VCaP (cell line): ENCODE measurements around the gene RPUSD1.

Experiments used
- H3K27ac ChIP-seq: fragments of 450-650 bp; 2 replicates; pipeline ENCODE4 v1.5.1; 2017
- TF ChIP-seq, protein P1 (sequence below): fragments of 450-650 bp; conservative IDR thresholded peaks from 2 replicates; pipeline ENCODE4 v1.5.1; 2017; ENCODE audit warnings: mild to moderate bottlenecking, moderate library complexity

Gene RPUSD1

DNA sequence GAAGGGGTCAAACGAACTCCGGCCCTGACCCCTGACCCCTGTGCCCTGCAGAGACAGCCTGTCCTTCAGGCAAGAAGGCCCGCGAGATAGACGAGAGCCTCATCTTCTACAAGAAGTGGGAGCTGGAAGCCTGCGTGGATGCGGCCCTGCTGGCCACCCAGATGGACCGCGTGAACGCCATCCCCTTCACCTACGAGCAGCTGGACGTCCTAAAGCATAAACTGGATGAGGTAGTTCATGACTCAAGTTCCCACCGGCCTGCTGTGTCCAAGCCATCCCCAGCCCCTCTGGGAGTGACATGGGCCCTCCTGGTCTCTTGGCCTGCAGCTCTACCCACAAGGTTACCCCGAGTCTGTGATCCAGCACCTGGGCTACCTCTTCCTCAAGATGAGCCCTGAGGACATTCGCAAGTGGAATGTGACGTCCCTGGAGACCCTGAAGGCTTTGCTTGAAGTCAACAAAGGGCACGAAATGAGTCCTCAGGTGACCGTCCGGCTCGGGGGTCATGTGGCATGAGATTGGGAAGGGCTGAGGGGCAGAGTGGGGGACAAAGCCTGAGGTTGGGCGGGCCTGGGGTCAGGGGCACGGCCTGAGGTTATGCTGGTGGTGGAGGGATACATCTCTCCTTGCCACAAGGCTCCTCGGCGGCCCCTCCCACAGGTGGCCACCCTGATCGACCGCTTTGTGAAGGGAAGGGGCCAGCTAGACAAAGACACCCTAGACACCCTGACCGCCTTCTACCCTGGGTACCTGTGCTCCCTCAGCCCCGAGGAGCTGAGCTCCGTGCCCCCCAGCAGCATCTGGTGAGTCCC lies 22.0 kb downstream of the RPUSD1 start:
- TF ChIP-seq, protein P1, sequence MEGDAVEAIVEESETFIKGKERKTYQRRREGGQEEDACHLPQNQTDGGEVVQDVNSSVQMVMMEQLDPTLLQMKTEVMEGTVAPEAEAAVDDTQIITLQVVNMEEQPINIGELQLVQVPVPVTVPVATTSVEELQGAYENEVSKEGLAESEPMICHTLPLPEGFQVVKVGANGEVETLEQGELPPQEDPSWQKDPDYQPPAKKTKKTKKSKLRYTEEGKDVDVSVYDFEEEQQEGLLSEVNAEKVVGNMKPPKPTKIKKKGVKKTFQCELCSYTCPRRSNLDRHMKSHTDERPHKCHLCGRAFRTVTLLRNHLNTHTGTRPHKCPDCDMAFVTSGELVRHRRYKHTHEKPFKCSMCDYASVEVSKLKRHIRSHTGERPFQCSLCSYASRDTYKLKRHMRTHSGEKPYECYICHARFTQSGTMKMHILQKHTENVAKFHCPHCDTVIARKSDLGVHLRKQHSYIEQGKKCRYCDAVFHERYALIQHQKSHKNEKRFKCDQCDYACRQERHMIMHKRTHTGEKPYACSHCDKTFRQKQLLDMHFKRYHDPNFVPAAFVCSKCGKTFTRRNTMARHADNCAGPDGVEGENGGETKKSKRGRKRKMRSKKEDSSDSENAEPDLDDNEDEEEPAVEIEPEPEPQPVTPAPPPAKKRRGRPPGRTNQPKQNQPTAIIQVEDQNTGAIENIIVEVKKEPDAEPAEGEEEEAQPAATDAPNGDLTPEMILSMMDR, result no peak
- no peak overlapping the region for H3K27ac ChIP-seq

DNA sequence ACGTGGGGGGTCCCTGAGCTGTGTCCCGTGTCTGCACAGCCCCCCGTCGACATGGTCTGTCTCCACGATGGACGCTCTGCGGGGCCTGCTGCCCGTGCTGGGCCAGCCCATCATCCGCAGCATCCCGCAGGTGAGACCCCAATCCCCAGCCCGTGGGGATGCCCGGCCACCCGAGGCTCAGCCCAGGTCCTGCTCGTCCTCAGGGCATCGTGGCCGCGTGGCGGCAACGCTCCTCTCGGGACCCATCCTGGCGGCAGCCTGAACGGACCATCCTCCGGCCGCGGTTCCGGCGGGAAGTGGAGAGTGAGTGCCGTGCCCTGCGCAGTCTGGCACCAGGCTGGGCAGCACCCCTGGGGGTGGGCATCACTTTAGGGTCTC lies 22.7 kb downstream of the RPUSD1 start:
- H3K27ac ChIP-seq, result no peak overlapping the region
- TF ChIP-seq, protein P1, result no peak

DNA sequence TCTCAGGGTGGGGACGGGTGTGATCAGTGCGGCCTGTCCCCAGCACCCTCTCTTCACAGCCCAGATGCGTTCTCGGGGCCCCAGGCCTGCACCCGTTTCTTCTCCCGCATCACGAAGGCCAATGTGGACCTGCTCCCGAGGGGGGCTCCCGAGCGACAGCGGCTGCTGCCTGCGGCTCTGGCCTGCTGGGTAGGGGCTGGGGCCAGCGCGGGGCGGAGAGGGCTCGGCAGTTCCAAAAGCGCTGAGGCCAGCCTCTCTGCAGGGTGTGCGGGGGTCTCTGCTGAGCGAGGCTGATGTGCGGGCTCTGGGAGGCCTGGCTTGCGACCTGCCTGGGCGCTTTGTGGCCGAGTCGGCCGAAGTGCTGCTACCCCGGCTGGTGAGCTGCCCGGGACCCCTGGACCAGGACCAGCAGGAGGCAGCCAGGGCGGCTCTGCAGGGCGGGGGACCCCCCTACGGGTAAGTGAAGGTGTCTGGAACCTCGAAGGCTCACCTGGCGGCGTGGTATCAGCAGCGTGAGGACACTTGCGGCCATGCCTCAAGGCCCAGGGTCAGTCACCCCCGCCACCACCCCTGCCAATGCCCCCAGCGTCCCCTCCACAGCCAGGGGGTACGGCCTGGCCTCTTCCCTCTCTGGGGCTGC lies 23.2 kb downstream of the RPUSD1 start:
- no peak overlapping the region for H3K27ac ChIP-seq
- TF ChIP-seq, protein P1, result no peak

DNA sequence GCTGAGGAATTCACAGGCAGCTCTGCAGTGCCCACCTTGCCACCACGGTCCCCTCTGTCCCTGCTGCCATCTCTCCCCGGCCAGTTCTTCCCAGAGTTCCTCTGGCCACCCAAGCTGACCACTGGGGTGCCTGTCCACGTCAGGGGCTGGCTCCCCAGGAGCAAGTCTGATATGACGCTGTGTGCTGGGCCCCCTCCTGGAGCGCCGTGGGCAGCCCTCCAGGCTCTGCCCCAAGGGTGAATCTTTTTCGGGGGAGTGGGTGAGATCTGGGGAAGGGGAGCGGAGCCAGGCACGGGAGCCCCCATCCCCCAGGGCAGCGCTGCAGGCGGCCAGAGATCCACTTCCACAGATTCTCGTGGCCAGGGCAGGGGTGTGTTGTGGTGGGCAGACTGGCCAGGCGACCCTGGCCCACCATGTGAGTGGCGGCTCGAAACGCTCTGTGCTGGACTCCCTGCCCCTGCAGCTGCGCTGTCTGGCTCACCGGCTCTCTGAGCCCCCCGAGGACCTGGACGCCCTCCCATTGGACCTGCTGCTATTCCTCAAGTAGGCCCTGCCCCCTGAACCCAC lies 23.9 kb downstream of the RPUSD1 start:
- TF ChIP-seq, protein P1, result no peak
- H3K27ac ChIP-seq, result no peak overlapping the region

DNA sequence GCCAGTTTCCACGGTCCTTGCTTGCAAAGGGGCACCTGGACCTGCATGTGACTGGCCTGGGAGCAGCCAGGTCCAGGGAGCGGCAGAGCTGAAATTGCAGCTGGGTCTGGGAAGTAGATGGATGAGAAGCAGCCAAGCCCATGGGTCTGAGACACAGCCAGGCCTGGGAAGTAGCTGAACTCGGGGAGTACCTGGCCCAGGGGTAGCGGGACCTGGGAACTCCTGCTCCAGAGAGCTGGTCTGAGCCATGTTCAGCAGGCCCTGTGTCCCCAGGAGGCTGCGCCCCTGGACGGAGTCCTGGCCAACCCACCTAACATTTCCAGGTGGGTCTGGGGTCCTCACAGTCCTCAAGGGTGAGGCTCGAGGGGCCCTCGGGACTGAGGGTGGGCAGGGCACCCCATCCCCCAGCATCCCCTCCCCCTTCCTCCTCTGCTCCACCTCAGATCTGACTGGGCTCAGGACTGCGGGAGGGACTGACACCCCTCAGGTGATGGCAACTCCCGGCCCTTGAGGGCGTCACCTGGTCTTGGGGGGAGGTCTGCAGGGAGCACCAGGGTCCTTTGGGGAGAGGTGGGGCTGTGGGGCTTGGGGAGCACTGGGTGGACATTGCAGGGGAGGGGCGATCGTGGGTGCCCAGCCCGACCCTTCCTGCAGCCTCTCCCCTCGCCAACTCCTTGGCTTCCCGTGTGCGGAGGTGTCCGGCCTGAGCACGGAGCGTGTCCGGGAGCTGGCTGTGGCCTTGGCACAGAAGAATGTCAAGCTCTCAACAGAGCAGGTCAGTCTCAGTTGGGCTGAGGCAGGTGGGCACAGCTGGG lies 24.6 kb downstream of the RPUSD1 start:
- TF ChIP-seq, protein P1, result no peak
- H3K27ac ChIP-seq, result no peak overlapping the region

DNA sequence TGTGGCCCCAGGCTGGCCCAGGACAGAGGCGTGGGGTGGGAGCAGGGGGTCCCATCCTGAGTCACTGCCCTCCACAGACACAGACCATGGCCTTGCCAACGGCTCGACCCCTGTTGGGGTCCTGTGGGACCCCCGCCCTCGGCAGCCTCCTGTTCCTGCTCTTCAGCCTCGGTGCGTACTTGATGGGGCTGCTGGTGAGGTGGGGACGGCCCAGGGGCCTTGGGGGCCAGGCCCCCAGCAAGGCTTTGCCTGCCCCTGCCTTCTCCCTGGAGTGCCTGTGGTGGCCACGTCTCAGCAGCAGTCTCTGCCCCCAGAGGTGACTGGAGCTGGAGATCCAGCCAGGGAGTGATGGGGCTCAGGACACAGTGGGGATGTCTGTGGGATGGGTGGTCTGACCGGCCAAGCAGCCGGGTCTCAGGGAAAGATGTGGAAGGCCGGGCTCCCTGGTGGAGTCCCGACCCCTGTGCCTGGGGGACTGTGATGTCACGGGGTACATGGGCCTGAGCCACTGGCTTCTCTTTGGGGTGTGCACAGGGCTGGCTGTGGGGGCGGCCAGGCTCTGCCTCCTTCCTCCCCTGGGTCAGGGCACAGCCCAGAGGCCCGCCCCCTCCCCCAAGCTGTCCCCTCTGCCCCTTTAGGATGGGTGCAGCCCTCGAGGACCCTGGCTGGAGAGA lies 25.4 kb downstream of the RPUSD1 start:
- H3K27ac ChIP-seq, result no peak overlapping the region

More for the DNA sequence above, 25.4 kb downstream of the RPUSD1 start:
- TF ChIP-seq, protein P1, result no peak
